Panc1 (cell line): ENCODE results near the gene SIPA1L2.

ENCODE experiments used
- CTCF ChIP-seq: fragments of 450-650 bp; IDR thresholded peaks from 2 replicates; pipeline ENCODE4 v1.5.1; 2017; ENCODE audit warnings: mild to moderate bottlenecking
- POLR2AphosphoS5 ChIP-seq: IDR thresholded peaks from 2 replicates; pipeline ENCODE4 v1.6.1; 2012; ENCODE audit warnings: mild to moderate bottlenecking, low read depth, low read length, moderate library complexity
- REST ChIP-seq, 2 experiments: IDR thresholded peaks; 2 replicates each; pipeline ENCODE4 v1.6.1; 2011 to 2012; ENCODE audit warnings: low read depth in 2 of 2, control low read depth in 1 of 2, low read length in 1 of 2, mild to moderate bottlenecking in 1 of 2, moderate library complexity in 1 of 2; ENCODE audit not compliant: insufficient read depth in 1 of 2
- SIN3A ChIP-seq: IDR thresholded peaks from 2 replicates; pipeline ENCODE4 v1.6.1; 2012; ENCODE audit warnings: low read depth, mild to moderate bottlenecking, low read length, moderate library complexity, borderline replicate concordance; ENCODE audit not compliant: insufficient read depth
- TCF7L2 ChIP-seq: IDR thresholded peaks from 2 replicates; pipeline ENCODE4 v1.6.1; 2011; ENCODE audit warnings: mild to moderate bottlenecking, low read depth, low read length, inconsistent platforms

GRCh38 chr1:232678185-232678886 is 48.4 kb upstream of the SIPA1L2 start:
- TF ChIP-seq CTCF = no peak
- no peak for TF ChIP-seq POLR2AphosphoS5
- no peak for TF ChIP-seq REST (IDR thresholded peaks at IDR 0.05; ENCODE audit: insufficient read depth in 1 of 2, low read depth in 2 of 2, low read length in 1 of 2)
- TF ChIP-seq TCF7L2 = no peak
- no peak for TF ChIP-seq SIN3A
